Measurements from ENCODE around the gene CSTPP1.

CSTPP1 gene

DNA sequence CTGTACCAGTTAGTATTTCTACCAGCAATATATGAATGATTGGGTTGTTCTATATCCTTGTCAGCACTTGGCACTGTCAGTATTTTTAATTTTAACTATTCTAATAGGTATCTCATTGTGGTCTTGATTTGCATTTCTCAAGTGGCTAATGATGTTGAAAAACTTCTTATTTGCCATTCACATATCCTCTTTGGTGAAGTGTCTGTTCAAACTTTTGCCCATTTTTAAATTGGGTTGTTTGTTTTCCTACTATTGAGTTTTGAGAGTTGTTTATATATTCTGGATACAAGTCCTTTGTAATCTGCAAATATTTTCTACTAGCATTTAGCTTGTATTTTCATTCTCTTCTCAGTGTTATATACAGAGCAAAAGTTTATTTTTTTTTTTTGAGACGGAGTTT, 82.1 kb downstream of the CSTPP1 start:
- no peaks in the 10 kb centered on the region for H3K27me3 Mint-ChIP-seq (ENCODE audit: low read depth)
- peaks cover 7% of the 10 kb centered on the region for H3K36me3 Mint-ChIP-seq (ENCODE audit: low read depth)
- peaks cover 17% of the 10 kb centered on the region for H3K4me1 Mint-ChIP-seq
- no peak overlapping the region for H3K4me3 Mint-ChIP-seq
- peaks cover 3% of the 10 kb centered on the region for H3K9me3 Mint-ChIP-seq
- TF ChIP-seq, protein P1, sequence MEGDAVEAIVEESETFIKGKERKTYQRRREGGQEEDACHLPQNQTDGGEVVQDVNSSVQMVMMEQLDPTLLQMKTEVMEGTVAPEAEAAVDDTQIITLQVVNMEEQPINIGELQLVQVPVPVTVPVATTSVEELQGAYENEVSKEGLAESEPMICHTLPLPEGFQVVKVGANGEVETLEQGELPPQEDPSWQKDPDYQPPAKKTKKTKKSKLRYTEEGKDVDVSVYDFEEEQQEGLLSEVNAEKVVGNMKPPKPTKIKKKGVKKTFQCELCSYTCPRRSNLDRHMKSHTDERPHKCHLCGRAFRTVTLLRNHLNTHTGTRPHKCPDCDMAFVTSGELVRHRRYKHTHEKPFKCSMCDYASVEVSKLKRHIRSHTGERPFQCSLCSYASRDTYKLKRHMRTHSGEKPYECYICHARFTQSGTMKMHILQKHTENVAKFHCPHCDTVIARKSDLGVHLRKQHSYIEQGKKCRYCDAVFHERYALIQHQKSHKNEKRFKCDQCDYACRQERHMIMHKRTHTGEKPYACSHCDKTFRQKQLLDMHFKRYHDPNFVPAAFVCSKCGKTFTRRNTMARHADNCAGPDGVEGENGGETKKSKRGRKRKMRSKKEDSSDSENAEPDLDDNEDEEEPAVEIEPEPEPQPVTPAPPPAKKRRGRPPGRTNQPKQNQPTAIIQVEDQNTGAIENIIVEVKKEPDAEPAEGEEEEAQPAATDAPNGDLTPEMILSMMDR (IDR thresholded peaks at IDR 0.05; ENCODE audit: unreplicated experiment in 3 of 3): no peak
- H3K27ac Mint-ChIP-seq: no peak overlapping the region

DNA sequence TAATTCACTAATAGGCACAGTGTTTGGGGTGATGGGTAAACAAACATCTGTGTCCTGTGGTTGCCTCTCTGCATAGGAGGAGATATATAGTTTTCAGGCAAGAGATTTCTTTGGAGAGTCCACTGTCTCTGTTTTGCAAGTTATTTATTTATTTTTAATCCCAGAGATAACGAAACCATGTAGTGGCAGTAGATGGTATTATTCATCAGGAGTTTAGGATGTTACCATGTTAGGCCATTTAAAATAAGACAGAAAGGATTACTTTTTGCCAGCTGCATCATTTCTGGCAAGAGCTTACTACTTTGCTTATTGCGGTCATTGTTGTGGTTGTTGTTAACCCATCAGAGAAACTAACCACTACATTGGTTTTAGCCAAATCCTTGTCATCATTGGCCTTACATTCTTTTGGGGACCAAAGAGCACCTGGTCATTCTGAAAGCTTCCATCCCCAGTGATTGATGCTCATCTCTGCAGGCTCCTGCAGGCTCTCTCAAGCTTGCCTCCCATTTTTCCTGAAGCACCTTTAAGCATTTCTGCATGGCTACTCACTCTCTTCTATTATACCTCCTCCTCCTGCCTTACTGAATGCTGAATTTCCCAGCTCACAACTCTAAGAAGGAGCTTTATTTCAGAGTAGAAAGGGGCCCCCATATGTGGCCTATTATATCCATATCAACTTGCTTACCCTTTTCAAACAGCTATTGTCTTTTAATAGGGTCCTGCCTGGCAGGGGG, 84.4 kb downstream of the CSTPP1 start:
- H3K4me1 Mint-ChIP-seq: peaks cover 21% of the 10 kb centered on the region
- H3K27me3 Mint-ChIP-seq (ENCODE audit: low read depth): no peaks in the 10 kb centered on the region
- peak overlapping the region; percentile 7 to 50 (median 13) for H3K27ac Mint-ChIP-seq
- no peak overlapping the region for H3K4me3 Mint-ChIP-seq
- H3K9me3 Mint-ChIP-seq: peaks cover 3% of the 10 kb centered on the region
- TF ChIP-seq, protein P1 (IDR thresholded peaks at IDR 0.05; ENCODE audit: unreplicated experiment in 3 of 3): no peak
- H3K36me3 Mint-ChIP-seq (ENCODE audit: low read depth): peaks cover 4% of the 10 kb centered on the region

DNA sequence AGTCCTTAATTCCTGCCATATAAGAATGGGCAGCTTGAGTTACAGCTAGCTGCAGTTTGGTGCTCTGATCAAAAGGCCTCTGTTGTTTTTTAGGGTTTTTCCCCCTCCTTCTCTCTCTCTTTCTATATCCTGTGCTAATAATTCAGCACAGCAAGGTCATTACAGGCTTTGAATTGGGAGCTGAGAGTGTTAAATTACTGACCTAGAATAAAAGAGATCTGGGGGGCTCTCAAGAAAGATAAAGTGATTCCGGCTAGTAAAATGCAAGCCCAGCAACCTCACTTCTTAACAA, 84.9 kb downstream of the CSTPP1 start:
- TF ChIP-seq, protein P1 (IDR thresholded peaks at IDR 0.05; ENCODE audit: unreplicated experiment in 3 of 3): no peak
- Mint-ChIP-seq H3K4me1 (peaks cover 24% of the 10 kb centered on the region), H3K27ac (peak overlapping the region; percentile 7 to 50 (median 13)), H3K9me3 (peaks cover 3% of the 10 kb centered on the region), H3K4me3 (no peak overlapping the region), H3K27me3 (ENCODE audit: low read depth) (no peaks in the 10 kb centered on the region), H3K36me3 (ENCODE audit: low read depth) (peaks cover 4% of the 10 kb centered on the region)

DNA sequence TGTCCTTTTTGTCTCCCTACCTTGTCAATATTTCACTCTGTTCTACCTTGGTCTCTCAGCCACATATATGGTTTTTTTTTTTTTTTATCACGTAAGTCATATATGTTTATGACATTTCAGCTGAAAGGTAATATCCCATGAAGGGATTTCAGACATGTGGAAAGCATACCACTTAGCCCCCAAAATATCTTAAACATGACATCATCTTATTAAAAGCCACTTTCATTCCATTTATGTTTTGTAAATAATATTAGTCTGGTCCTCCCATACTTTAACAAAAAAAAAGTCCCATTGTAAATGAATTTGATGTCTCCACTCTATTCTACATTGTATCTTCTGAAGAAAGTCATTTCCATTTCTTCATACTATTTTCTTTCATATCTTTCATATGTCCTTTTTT, 85.4 kb downstream of the CSTPP1 start:
- Mint-ChIP-seq H3K27me3 (ENCODE audit: low read depth) (no peaks in the 10 kb centered on the region), H3K27ac (peak overlapping the region in 2 of 3 experiments; percentile 25 to 50), H3K4me3 (no peak overlapping the region), H3K4me1 (peaks cover 24% of the 10 kb centered on the region), H3K36me3 (ENCODE audit: low read depth) (peaks cover 4% of the 10 kb centered on the region), H3K9me3 (peaks cover 3% of the 10 kb centered on the region)
- TF ChIP-seq, protein P1 (IDR thresholded peaks at IDR 0.05; ENCODE audit: unreplicated experiment in 3 of 3): no peak

DNA sequence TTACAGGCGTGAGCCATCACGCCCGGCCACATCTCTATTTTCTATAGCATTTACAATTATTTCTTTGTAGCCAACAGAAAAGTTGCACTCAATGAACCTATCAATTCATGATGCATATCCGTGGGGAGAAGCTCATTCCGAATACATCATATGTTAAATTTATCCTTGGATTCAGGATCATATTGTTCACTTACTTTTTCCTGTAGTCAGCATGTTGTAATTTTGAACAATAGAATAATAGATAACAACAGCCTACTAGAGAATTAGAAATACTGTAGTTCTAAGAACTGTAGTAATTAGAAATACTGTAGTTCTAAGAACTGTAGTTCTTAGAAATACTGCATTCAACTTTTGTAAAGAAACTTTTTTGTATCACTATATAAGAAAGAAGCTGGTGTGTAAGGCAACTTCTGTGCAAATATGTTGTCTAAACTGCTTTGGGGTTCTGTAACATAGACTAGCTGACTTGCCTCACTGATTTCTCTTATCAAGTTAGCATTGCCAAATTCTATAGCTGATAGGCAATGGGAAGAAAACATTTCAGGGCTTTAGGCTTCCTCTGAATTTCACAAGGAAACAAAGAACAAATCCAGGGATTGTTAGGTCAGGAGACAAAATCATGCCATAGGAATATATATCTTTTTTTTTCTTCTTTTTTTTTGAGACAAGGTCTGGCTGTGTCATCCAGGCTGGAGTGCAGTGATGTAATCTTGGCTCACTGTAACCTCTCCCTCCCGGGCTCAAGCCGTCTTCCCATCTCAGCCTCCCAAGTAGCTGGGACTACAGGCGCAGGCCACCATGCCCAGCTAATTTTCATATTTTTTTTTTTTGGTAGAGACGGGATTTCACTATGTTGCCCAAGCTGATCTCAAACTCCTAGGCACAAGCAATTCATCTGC, 91.9 kb downstream of the CSTPP1 start:
- H3K27ac Mint-ChIP-seq: no peak overlapping the region
- TF ChIP-seq, protein P1 (IDR thresholded peaks at IDR 0.05; ENCODE audit: unreplicated experiment in 3 of 3): no peak
- H3K9me3 Mint-ChIP-seq: no peaks in the 10 kb centered on the region
- H3K4me1 Mint-ChIP-seq: peaks cover 7% of the 10 kb centered on the region
- H3K4me3 Mint-ChIP-seq: no peak overlapping the region
- H3K36me3 Mint-ChIP-seq (ENCODE audit: low read depth): peaks cover 2% of the 10 kb centered on the region
- no peaks in the 10 kb centered on the region for H3K27me3 Mint-ChIP-seq (ENCODE audit: low read depth)
